NCI-H2171 (cell line): ENCODE data around the gene KMT2E.
"Not testable (repeated sequence)": the region's sequence is repeated elsewhere in the genome, so short reads cannot be mapped to it uniquely, and the experiment has no call there.

Source experiments
- DNase-seq: peaks from one replicate; lab custom pipeline; 2025; lab: John Stamatoyannopoulos, UW

KMT2E gene

GRCh38 chr7:104983076-104983577, 30.9 kb upstream of the KMT2E start:
- DNase-seq: peak; percentile 50

GRCh38 chr7:104983578-104984539, 30.1 kb upstream of the KMT2E start:
- DNase-seq: peak; percentile 77

GRCh38 chr7:104984585-104985258, 29.3 kb upstream of the KMT2E start:
- no peak for DNase-seq

GRCh38 chr7:104985259-104985617, 28.8 kb upstream of the KMT2E start:
- DNase-seq: no peak

GRCh38 chr7:104986628-104987259, 27.3 kb upstream of the KMT2E start:
- no peak for DNase-seq

GRCh38 chr7:104987403-104987802, 26.6 kb upstream of the KMT2E start:
- DNase-seq: not testable (repeated sequence)

GRCh38 chr7:104990983-104991382, 23.0 kb upstream of the KMT2E start:
- no peak for DNase-seq

- DNase-seq: no peak
Observed at GRCh38 chr7:104992306-104992705, 21.7 kb upstream of the KMT2E start.

- no peak for DNase-seq
Observed at GRCh38 chr7:104993217-104993862, 20.7 kb upstream of the KMT2E start.

GRCh38 chr7:104998040-104998752, 15.8 kb upstream of the KMT2E start:
- no peak for DNase-seq

- no peak for DNase-seq
Observed at GRCh38 chr7:105000200-105000599, 13.8 kb upstream of the KMT2E start.

- DNase-seq: no peak
Observed at GRCh38 chr7:105000927-105001336, 13.1 kb upstream of the KMT2E start.

GRCh38 chr7:105001652-105002184, 12.3 kb upstream of the KMT2E start:
- no peak for DNase-seq

GRCh38 chr7:105003275-105003674, 10.7 kb upstream of the KMT2E start:
- DNase-seq: no peak

GRCh38 chr7:105003872-105004510, 10.0 kb upstream of the KMT2E start:
- no peak for DNase-seq

- DNase-seq: not testable (repeated sequence)
Observed at GRCh38 chr7:105005006-105005405, 9.0 kb upstream of the KMT2E start.

- DNase-seq: not testable (repeated sequence)
Observed at GRCh38 chr7:105005486-105005885, 8.5 kb upstream of the KMT2E start.

GRCh38 chr7:105006367-105007136, 7.5 kb upstream of the KMT2E start:
- no peak for DNase-seq

GRCh38 chr7:105007298-105007697, 6.7 kb upstream of the KMT2E start:
- DNase-seq: no peak
